ENCODE data around the gene BDH1.

The BDH1 gene

DNA sequence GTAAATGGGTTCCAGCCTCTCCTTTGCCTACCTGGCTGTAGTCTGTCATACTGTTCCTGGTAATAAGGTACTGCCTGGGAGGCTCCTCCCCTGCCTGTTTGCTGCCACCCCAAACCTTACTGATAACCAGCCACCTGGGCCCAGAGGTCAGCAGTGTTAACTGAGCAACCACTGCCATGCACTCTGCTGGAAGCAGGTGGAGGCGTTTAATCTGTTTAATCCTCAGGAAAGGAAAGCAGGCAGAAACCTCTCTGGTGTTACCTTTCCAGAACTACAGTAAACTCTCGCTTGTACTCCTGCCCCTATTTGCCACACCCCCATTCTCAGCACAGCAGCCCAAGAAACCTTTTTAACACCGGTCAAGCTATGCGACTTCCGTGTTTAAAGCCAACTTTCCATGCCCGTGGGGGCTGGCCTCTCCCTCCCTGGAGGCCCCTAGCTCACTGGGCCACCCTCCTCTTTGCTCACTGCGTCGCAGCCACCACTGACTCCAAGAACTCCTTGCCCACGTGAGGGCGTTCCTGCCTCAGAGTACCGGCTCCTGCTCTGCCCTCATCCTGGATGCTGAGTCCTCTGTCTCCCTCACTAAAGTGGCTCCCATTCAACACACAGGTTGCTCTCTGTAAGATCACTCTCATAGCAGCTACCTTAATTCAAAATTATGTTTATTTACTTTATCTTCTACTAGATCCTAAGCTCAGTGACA lies 8.3 kb downstream of the BDH1 start:
- no peak for DNase-seq

DNA sequence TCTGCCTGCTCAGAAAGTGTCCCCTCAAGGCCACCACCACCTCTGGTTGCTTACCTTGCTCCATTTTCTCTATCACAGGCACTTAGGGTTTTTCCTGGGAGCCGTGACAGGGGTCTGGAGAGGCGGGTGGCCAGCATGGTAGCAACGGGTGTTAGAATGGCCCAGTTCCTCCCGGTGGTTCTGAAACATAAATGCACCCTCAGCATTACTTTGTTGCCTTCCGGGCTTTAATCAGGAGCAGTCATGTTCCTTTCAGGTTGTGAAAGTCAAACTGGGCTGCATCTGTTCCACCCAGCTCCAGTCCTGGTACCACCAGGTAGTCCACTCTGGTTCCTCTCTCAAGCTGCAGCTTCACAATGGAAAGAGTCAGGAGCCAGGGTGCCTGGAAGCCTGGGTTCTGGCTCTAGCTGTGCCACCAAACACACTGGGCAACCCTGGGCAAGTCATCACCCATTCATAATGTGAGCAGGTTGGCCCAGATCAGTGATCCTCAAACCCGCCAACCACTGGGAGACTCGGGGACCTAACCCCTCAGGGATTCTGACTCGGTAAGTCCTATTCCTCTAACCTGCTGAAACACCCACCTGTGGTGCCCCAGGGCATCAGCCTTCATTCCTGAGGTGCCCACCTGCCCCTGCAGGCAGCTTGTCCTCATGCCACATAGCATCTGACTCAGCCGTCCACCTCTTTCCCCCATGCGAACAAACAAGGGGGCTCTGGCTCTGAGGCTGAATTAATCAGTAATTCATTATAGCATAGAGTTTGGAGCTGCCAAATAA lies 9.3 kb downstream of the BDH1 start:
- no peak for DNase-seq

- no peak for DNase-seq
Measured at GRCh38 chr3:197545571-197545970, 10.2 kb downstream of the BDH1 start.

DNA sequence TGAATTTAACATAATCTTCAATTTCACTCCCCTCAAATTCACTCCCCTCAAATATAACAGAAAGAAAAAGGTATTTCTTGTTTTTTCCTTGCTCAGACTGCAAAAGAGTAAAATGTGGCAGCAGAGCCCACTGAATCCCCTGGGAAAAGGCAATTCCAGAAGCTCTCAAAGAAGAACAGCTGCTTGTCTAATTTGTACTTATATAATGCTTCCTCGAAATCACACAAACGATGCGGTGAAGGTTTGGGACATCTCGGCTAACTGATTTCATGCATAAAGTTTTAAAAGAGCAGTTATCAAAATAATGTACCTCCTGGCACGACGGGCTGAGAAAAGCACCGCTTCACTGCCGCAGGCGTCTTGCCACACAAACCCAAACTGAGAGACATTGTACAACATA lies 10.7 kb downstream of the BDH1 start:
- DNase-seq, result no peak

- no peak for DNase-seq
Measured at GRCh38 chr3:197542741-197543454, 12.9 kb downstream of the BDH1 start.

- DNase-seq, result peak; percentile 39
Measured at GRCh38 chr3:197541756-197542539, 13.8 kb downstream of the BDH1 start.

GRCh38 chr3:197540961-197541377 lies 14.8 kb downstream of the BDH1 start:
- DNase-seq, result no peak

GRCh38 chr3:197539651-197540051 lies 16.1 kb downstream of the BDH1 start:
- DNase-seq, result no peak

GRCh38 chr3:197533927-197534725 lies 21.6 kb downstream of the BDH1 start:
- DNase-seq, result no peak

GRCh38 chr3:197533396-197533795 lies 22.4 kb downstream of the BDH1 start:
- no peak for DNase-seq

DNA sequence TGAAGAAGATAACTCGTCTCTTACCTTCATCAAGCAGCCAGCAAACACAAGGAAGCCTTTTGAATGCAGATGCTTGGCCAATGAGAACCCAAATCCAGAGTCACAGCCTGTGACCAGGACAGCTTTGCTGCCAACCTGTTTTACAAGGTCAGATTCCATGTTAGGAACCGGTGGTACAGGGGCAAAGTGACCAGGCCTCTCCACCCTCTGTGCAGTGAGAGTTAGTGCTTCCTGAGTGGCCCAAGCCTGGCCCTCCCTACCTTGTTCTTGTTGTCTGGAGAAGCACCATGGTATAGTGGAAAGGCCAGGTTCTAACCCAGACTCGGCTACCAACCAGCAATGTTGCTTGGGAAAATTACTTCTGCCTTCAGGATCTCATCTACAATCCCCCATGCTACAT lies 23.4 kb downstream of the BDH1 start:
- no peak for DNase-seq

GRCh38 chr3:197528190-197528589 lies 27.6 kb downstream of the BDH1 start:
- no peak for DNase-seq

DNA sequence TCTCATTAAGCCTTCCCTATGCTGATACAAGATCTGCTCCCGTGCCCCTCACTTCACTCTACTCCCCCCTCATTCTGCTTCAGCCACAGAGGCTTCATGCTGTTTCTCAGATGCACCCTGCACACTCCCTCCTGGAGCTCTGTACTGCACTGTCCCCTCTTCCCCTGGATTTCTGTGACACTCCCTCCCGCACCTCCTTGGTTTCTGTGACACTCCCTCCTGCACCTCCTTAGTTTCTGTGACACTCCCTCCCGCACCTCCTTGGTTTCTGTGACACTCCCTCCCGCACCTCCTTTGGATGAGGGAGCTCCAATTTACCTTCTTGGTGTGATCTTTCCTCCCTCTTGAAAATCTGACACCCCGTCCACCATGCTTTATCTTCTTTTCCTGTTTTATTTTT lies 28.2 kb downstream of the BDH1 start:
- DNase-seq, result no peak

DNA sequence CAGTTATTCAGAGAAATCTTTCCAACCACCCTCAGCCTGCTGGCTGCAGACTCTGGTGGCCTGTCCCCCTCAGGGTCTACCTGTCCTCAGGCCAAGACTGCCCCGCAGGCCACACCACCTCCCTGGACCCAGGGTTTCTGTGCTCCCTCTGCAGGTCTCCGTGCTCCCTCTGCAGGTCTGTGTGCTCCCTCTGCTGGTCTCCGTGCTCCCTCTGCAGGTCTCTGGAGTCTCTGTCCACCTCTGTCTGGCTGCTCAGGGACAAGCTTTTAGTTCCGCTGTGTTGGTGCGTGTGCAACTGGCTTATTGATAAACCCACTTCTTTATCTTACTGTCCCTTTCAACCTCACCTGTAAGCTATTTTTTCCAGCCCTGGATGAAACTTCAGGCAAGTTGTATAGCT lies 30.1 kb downstream of the BDH1 start:
- no peak for DNase-seq

DNA sequence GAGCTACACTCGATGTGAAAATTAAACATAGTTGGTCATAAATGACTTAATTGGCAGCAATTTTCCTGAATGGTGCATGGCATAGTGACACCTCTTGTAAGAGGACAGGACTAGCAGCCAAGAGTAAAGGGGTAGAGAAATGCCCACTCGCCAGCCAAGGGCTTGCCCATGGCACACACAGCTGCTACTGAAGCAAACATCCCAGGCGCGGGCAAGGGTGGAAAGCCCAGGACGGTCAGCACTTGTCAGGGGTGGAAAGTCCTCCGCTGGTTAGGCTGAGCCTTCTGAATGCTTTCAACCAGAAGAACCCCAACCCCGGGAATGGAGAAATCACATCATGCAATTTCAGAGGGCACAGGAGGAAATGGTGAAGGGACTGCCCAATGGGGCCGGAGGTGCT lies 31.6 kb downstream of the BDH1 start:
- DNase-seq, result no peak

DNA sequence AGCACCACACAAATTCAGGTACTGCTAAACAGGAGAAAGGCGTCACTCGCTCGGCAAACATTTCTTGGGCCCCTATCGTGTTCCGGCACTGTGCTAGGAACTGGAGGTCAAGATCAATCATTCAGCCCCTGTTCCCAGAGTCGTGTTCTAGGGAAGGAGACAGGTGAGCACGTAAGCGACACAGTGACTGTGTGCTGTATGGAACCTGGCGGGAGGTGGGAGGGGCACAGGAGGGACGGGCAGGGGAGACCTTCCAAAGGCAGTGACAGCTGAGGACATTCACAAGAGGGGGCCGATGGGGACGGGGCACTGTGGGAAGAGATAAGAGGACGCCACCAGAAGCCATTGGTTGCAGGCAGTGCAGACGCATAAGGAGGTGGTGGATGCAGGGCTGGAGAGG lies 32.2 kb downstream of the BDH1 start:
- DNase-seq, result no peak

DNA sequence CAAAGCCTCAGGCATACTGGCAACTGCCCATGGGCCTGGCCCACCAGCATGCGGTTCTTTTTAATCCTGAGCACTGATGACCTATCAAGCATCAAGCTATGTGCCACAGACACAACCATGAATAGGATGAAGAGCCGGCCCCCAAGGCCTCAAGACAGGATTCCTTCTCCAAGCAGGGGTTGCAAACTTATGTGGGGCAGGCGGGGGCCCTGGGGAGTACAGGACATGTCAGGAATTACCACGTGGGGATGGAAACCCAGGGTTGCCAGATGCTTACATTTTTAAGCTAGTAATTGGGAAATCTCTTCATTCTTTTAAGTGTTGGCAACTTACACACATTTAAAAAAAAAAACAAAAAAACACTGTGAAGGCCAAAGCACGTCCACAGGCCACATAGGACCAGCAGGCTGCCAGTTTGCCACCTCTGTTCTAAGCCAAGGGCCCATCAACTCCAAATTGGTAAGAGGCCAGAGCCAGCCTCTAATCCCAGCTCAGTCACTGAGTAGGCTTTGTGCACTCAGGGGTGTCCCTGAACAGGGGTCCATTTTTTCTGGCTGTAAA lies 32.8 kb downstream of the BDH1 start:
- no peak for DNase-seq

GRCh38 chr3:197522183-197522715 lies 33.5 kb downstream of the BDH1 start:
- DNase-seq, result no peak

DNA sequence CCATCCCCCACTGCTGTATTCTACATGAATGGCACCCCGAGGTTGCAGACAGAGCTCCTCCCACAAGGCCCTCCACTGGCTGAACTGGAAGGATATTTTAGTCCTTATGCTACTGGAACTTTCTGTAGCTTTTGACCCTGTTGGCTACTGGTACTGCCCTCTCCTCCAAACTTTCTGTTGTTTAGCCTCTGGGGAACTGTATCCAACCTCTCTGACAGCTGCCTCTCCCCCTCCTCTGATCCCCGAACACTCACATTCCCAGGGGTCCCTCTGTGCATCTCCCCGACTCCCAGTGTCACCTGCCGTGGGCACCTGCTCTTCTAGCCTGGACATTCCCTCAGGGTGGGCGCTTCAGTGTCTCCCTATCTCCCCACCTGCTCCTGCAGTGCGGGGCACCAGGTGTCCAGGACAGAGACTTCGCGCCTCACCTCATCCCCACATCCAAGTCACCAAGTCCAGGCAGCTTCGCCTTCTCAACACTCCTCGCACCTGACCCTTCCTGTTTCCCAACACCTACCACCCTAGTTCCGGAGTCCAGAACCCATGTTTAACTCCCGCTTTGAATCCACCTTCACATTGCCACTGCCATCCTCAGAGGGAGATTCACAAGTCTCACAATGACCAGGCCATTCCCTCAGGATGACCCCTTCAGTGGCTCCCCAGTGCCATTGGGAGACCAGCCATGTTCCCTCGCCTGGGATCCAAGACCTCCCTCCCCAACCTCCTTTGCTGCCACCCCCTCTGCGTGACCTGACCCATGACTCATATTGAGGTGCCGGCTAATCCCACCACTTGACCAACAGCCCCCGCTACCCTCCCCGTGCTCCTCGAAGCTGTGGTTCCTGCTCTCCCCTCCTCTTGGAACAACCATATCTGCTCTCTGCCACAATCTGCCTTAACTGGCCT lies 34.2 kb downstream of the BDH1 start:
- no peak for DNase-seq
